OCI-LY7 (cell line): ENCODE results near the gene FGGY.

Experiments used
- EZH2phosphoT487 ChIP-seq: fragments of 200-600 bp; sonication (generic); IDR thresholded peaks from 2 replicates; pipeline ENCODE4 v1.6.1; 2018; ENCODE audit warnings: low read depth, borderline replicate concordance, mild to moderate bottlenecking, mixed run types, antibody characterized with exemption, low read length, moderate library complexity, mixed read lengths
- TF ChIP-seq, protein P1 (sequence below): fragments of 200-600 bp; sonication (generic); conservative IDR thresholded peaks from 2 replicates; pipeline ENCODE4 v1.5.1; 2014; ENCODE audit warnings: mild to moderate bottlenecking, antibody characterized with exemption, low read length, moderate library complexity, mixed read lengths

GRCh38 chr1:59557549-59557885 lies 260.6 kb downstream of the FGGY start:
- TF ChIP-seq, protein P1, sequence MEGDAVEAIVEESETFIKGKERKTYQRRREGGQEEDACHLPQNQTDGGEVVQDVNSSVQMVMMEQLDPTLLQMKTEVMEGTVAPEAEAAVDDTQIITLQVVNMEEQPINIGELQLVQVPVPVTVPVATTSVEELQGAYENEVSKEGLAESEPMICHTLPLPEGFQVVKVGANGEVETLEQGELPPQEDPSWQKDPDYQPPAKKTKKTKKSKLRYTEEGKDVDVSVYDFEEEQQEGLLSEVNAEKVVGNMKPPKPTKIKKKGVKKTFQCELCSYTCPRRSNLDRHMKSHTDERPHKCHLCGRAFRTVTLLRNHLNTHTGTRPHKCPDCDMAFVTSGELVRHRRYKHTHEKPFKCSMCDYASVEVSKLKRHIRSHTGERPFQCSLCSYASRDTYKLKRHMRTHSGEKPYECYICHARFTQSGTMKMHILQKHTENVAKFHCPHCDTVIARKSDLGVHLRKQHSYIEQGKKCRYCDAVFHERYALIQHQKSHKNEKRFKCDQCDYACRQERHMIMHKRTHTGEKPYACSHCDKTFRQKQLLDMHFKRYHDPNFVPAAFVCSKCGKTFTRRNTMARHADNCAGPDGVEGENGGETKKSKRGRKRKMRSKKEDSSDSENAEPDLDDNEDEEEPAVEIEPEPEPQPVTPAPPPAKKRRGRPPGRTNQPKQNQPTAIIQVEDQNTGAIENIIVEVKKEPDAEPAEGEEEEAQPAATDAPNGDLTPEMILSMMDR, result no peak
- no peak for TF ChIP-seq EZH2phosphoT487
